SK-N-SH treated with all-trans-retinoic acid at 6 μM for 48 hours (cell line): Measurements from ENCODE around the gene ZSCAN16.

Source experiments
- ATAC-seq: fragments of 200-7000 bp; cut with Tn5 transposase; 3 replicates; pipeline ENCODE4 v1.9.1; 2020; ENCODE audit warnings: mild to moderate bottlenecking, moderate library complexity
- ARNTL ChIP-seq: fragments of 450-650 bp; formaldehyde crosslinking; IDR thresholded peaks from 2 replicates; pipeline ENCODE4 v1.5.0; 2020; ENCODE audit warnings: low read depth, mild to moderate bottlenecking, moderate library complexity, borderline replicate concordance
- CSDC2 ChIP-seq: fragments of 250-450 bp; sonication (Bioruptor Pico); IDR thresholded peaks from 2 replicates; pipeline ENCODE4 v1.5.0; 2020; ENCODE audit warnings: mild to moderate bottlenecking, moderate library complexity
- ESRRG ChIP-seq: fragments of 250-450 bp; sonication (Bioruptor Pico); IDR thresholded peaks from 2 replicates; pipeline ENCODE4 v1.6.1; 2021; ENCODE audit warnings: mild to moderate bottlenecking
- GLIS3 ChIP-seq: fragments of 250-450 bp; sonication (Bioruptor Pico); IDR thresholded peaks from 2 replicates; pipeline ENCODE4 v1.5.0; 2020; ENCODE audit warnings: mild to moderate bottlenecking, moderate library complexity
- ISL1 ChIP-seq: fragments of 250-450 bp; sonication (Bioruptor Pico); IDR thresholded peaks from 2 replicates; pipeline ENCODE4 v2.1.2; 2022; ENCODE audit warnings: mild to moderate bottlenecking, moderate library complexity
- OSR1 ChIP-seq: fragments of 250-450 bp; sonication (Bioruptor Pico); IDR thresholded peaks from 2 replicates; pipeline ENCODE4 v1.8.0; 2022; ENCODE audit warnings: moderate library complexity, mild to moderate bottlenecking, inconsistent platforms
- PATZ1 ChIP-seq: fragments of 250-450 bp; sonication (Bioruptor Pico); IDR thresholded peaks from 2 replicates; pipeline ENCODE4 v1.8.0; 2020; ENCODE audit warnings: mild to moderate bottlenecking, moderate library complexity, borderline replicate concordance
- POU6F1 ChIP-seq: fragments of 250-450 bp; sonication (Bioruptor Pico); IDR thresholded peaks from 2 replicates; pipeline ENCODE4 v1.8.0; 2021; ENCODE audit warnings: low read depth, mild to moderate bottlenecking, moderate library complexity, borderline replicate concordance
- PPARA ChIP-seq: fragments of 250-450 bp; sonication (Bioruptor Pico); IDR thresholded peaks from 2 replicates; pipeline ENCODE4 v1.5.0; 2020; ENCODE audit warnings: mild to moderate bottlenecking, borderline replicate concordance
- RARB ChIP-seq: fragments of 250-450 bp; sonication (Bioruptor Pico); IDR thresholded peaks from 2 replicates; pipeline ENCODE4 v1.8.0; 2021; ENCODE audit warnings: mild to moderate bottlenecking, moderate library complexity
- SNAI2 ChIP-seq: fragments of 250-450 bp; sonication (Bioruptor Pico); IDR thresholded peaks from 2 replicates; pipeline ENCODE4 v1.5.0; 2020; ENCODE audit warnings: mild to moderate bottlenecking, moderate library complexity
- TCF4 ChIP-seq: fragments of 250-450 bp; sonication (Bioruptor Pico); IDR thresholded peaks from 2 replicates; pipeline ENCODE4 v1.8.0; 2021; ENCODE audit warnings: mild to moderate bottlenecking, moderate library complexity, borderline replicate concordance
- TOX ChIP-seq: fragments of 250-450 bp; sonication (Bioruptor Pico); IDR thresholded peaks from 2 replicates; pipeline ENCODE4 v1.8.0; 2021; ENCODE audit warnings: mild to moderate bottlenecking, moderate library complexity, borderline replicate concordance
- TSHZ2 ChIP-seq: fragments of 250-450 bp; sonication (Bioruptor Pico); IDR thresholded peaks from 2 replicates; pipeline ENCODE4 v1.5.0; 2020; ENCODE audit warnings: mild to moderate bottlenecking, moderate library complexity
- ZC3H10 ChIP-seq: fragments of 250-450 bp; sonication (Bioruptor Pico); IDR thresholded peaks from 2 replicates; pipeline ENCODE4 v1.5.1; 2021; ENCODE audit warnings: mild to moderate bottlenecking, moderate library complexity
- ZFP3 ChIP-seq: fragments of 250-450 bp; sonication (Bioruptor Pico); IDR thresholded peaks from 2 replicates; pipeline ENCODE4 v1.5.0; 2020; ENCODE audit warnings: mild to moderate bottlenecking, moderate library complexity
- ZFP30 ChIP-seq: fragments of 450-650 bp; formaldehyde crosslinking; IDR thresholded peaks from 2 replicates; pipeline ENCODE4 v1.5.0; 2022; ENCODE audit warnings: mild to moderate bottlenecking, moderate library complexity
- ZNF565 ChIP-seq: fragments of 450-650 bp; formaldehyde crosslinking; conservative IDR thresholded peaks from 2 replicates; pipeline ENCODE4 v1.5.0; 2020; ENCODE audit warnings: low read depth, mild to moderate bottlenecking, moderate library complexity
- ZNF70 ChIP-seq: fragments of 450-650 bp; formaldehyde crosslinking; IDR thresholded peaks from 2 replicates; pipeline ENCODE4 v1.5.0; 2020; ENCODE audit warnings: mild to moderate bottlenecking, moderate library complexity
- ZNF8 ChIP-seq: fragments of 450-650 bp; formaldehyde crosslinking; IDR thresholded peaks from 2 replicates; pipeline ENCODE4 v1.5.0; 2020; ENCODE audit warnings: mild to moderate bottlenecking, moderate library complexity
- TF ChIP-seq, protein P1 (sequence below): fragments of 250-450 bp; sonication (Bioruptor Pico); IDR thresholded peaks from 2 replicates; pipeline ENCODE4 v1.5.1; 2021; ENCODE audit warnings: mild to moderate bottlenecking, moderate library complexity
- TF ChIP-seq, protein P2 (sequence below): fragments of 250-450 bp; sonication (Bioruptor Pico); IDR thresholded peaks from 2 replicates; pipeline ENCODE4 v1.5.1; 2020; ENCODE audit warnings: low read depth, mild to moderate bottlenecking, moderate library complexity

Gene ZSCAN16

DNA sequence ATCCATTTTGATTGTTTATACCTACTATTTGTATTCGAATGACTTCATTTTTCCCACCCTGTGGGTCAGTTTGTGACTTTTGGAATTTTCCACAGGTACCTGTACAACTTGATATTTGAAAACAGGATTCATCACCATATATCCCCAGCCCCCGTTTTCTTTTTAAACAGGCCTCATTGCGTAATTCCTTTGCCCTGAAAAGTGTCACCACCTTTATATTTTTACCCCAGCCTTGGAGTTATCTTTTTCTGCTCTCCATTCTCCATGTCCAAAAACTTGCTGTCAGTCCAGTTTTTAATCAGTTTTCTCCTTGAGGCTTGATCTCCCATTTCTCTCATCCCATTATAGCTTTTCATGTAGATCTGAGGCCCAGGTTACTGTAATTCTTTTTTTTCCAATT is 33.9 kb downstream of the ZSCAN16 start:
- no peak for TF ChIP-seq PPARA
- no peak for TF ChIP-seq ARNTL (CRISPR knock-in tag)
- TF ChIP-seq ZNF565: no peak
- no peak for TF ChIP-seq TCF4 (CRISPR knock-in tag)
- no peak for TF ChIP-seq SNAI2 (CRISPR knock-in tag)
- TF ChIP-seq TSHZ2 (CRISPR knock-in tag): no peak
- TF ChIP-seq RARB (CRISPR knock-in tag): no peak
- no peak for TF ChIP-seq GLIS3 (CRISPR knock-in tag)
- no peak for TF ChIP-seq ZC3H10 (CRISPR knock-in tag)
- TF ChIP-seq ISL1 (CRISPR knock-in tag): no peak
- TF ChIP-seq OSR1: no peak
- TF ChIP-seq, protein P1, sequence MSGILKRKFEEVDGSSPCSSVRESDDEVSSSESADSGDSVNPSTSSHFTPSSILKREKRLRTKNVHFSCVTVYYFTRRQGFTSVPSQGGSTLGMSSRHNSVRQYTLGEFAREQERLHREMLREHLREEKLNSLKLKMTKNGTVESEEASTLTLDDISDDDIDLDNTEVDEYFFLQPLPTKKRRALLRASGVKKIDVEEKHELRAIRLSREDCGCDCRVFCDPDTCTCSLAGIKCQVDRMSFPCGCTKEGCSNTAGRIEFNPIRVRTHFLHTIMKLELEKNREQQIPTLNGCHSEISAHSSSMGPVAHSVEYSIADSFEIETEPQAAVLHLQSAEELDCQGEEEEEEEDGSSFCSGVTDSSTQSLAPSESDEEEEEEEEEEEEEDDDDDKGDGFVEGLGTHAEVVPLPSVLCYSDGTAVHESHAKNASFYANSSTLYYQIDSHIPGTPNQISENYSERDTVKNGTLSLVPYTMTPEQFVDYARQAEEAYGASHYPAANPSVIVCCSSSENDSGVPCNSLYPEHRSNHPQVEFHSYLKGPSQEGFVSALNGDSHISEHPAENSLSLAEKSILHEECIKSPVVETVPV (CRISPR knock-in tag): no peak
- no peak for TF ChIP-seq POU6F1 (CRISPR knock-in tag)
- ATAC-seq: no peak

DNA sequence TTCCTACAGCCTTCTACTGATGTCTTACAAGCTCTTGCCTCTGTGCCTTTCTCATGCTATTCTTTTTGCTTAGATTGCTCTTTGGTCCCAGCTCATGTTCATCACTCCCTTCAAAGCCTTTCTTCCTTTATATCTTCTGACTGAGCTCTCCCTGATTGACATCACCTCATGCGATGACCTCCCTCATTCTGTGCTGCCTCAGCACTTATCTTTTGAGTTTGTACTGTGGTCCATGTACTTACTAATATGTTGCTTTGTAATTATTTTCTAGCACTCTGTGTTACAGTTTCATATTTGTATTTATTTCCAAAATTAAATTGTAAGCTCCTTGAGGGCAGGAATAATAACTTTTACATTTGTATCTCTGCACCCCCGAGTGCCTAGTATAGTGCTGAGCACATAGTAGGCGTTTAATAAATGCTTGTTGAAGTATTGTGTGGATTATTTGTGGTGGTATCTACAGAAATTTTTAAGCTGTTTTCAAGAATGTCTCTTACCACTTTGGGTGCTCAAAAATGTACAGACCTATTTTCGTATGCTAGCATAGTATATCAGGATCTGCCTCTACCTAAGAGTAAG is 34.7 kb downstream of the ZSCAN16 start:
- TF ChIP-seq PATZ1 (CRISPR knock-in tag) (no peak), ZFP3 (CRISPR knock-in tag) (no peak), TSHZ2 (CRISPR knock-in tag) (no peak), ARNTL (CRISPR knock-in tag) (no peak), ZNF8 (CRISPR knock-in tag) (no peak), ESRRG (no peak), CSDC2 (CRISPR knock-in tag) (no peak), RARB (CRISPR knock-in tag) (no peak), GLIS3 (CRISPR knock-in tag) (no peak), TOX (CRISPR knock-in tag) (no peak), ZNF70 (CRISPR knock-in tag) (no peak), ZNF565 (no peak), ZFP30 (CRISPR knock-in tag) (no peak), POU6F1 (CRISPR knock-in tag) (no peak), OSR1 (no peak), ZC3H10 (CRISPR knock-in tag) (no peak), TCF4 (CRISPR knock-in tag) (no peak)
- TF ChIP-seq, protein P1 (CRISPR knock-in tag): no peak
- TF ChIP-seq, protein P2, sequence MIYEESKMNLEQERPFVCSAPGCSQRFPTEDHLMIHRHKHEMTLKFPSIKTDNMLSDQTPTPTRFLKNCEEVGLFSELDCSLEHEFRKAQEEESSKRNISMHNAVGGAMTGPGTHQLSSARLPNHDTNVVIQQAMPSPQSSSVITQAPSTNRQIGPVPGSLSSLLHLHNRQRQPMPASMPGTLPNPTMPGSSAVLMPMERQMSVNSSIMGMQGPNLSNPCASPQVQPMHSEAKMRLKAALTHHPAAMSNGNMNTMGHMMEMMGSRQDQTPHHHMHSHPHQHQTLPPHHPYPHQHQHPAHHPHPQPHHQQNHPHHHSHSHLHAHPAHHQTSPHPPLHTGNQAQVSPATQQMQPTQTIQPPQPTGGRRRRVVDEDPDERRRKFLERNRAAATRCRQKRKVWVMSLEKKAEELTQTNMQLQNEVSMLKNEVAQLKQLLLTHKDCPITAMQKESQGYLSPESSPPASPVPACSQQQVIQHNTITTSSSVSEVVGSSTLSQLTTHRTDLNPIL (CRISPR knock-in tag): no peak
- TF ChIP-seq, all 23 proteins: peak for 0
- ATAC-seq: no peak
